OCI-LY3 (cell line): ENCODE results near the gene SERPINH1.

Experiments used
- CTCF ChIP-seq: fragments of 200-600, 300-600 bp; sonication (generic); IDR thresholded peaks from 2 replicates; pipeline ENCODE4 v1.5.1; 2014; ENCODE audit warnings: antibody characterized with exemption, low read length, low read depth
- EZH2phosphoT487 ChIP-seq: fragments of 200-600 bp; shearing (Covaris generic); IDR thresholded peaks from 2 replicates; pipeline ENCODE4 v1.6.1; 2018; ENCODE audit warnings: antibody characterized with exemption, mixed run types, low read depth

- no peak for TF ChIP-seq CTCF
- no peak for TF ChIP-seq EZH2phosphoT487
Measured at GRCh38 chr11:75565916-75566762, 4.1 kb downstream of the SERPINH1 start.
